Epidermal melanocyte (primary cell): ENCODE data around the gene UVSSA.

Experiments
- DNase-seq: peaks from one replicate; pipeline ENCODE4 v3.0.0; 2011; ENCODE audit warnings: low spot score; ENCODE audit not compliant: insufficient read length

Gene UVSSA

GRCh38 chr4:1346781-1347409 is at the start of gene UVSSA:
Gene UVSSA (plus strand): TSS chr4:1347208. CDS start chr4:1348092, 884 bp downstream.
- DNase-seq: peak; percentile 99

- peak; percentile 7 for DNase-seq
Measured at GRCh38 chr4:1297456-1298325, 49.3 kb upstream of the UVSSA start.

- DNase-seq: peak; percentile 17
Measured at GRCh38 chr4:1298461-1298860, 48.5 kb upstream of the UVSSA start.

GRCh38 chr4:1299301-1299860 is 47.6 kb upstream of the UVSSA start:
- no peak for DNase-seq

- DNase-seq: peak; percentile 13
Measured at GRCh38 chr4:1300466-1301455, 46.2 kb upstream of the UVSSA start.

GRCh38 chr4:1302159-1302558 is 44.8 kb upstream of the UVSSA start:
- no peak for DNase-seq

- no peak for DNase-seq
Measured at GRCh38 chr4:1305261-1305711, 41.7 kb upstream of the UVSSA start.

- no peak for DNase-seq
Measured at GRCh38 chr4:1305781-1306455, 41.1 kb upstream of the UVSSA start.

GRCh38 chr4:1307951-1308735 is 38.9 kb upstream of the UVSSA start:
- DNase-seq: no peak

GRCh38 chr4:1309261-1310010 is 37.6 kb upstream of the UVSSA start:
- peak; percentile 99 for DNase-seq

- DNase-seq: no peak
Measured at GRCh38 chr4:1310031-1310795, 36.8 kb upstream of the UVSSA start.

- DNase-seq: no peak
Measured at GRCh38 chr4:1310796-1311631, 36.0 kb upstream of the UVSSA start.

GRCh38 chr4:1312821-1313640 is 34.0 kb upstream of the UVSSA start:
- no peak for DNase-seq

GRCh38 chr4:1315306-1315705 is 31.7 kb upstream of the UVSSA start:
- DNase-seq: no peak

GRCh38 chr4:1315836-1316536 is 31.0 kb upstream of the UVSSA start:
- no peak for DNase-seq
